ENCODE results near the gene RBM23.
"Not testable (repeated sequence)": the region's sequence is repeated elsewhere in the genome, so short reads cannot be mapped to it uniquely, and the experiment has no call there.

RBM23 gene

GRCh38 chr14:22915886-22916521 is 2.9 kb downstream of the RBM23 start:
- no peak for DNase-seq (ENCODE audit: low read depth)

GRCh38 chr14:22914836-22915235 is 4.1 kb downstream of the RBM23 start:
- not testable (repeated sequence) for DNase-seq (ENCODE audit: low read depth)

- no peak for DNase-seq (ENCODE audit: low read depth)
These were observed 8.0 kb downstream of the RBM23 start for GRCh38 chr14:22910916-22911315.

GRCh38 chr14:22908601-22909000 is 10.3 kb downstream of the RBM23 start:
- no peak for DNase-seq (ENCODE audit: low read depth)

- no peak for DNase-seq (ENCODE audit: low read depth)
These were observed 11.5 kb downstream of the RBM23 start for GRCh38 chr14:22907429-22907828.

GRCh38 chr14:22906073-22906472 is 12.9 kb downstream of the RBM23 start:
- no peak for DNase-seq (ENCODE audit: low read depth)

- no peak for DNase-seq (ENCODE audit: low read depth)
These were observed 13.3 kb downstream of the RBM23 start for GRCh38 chr14:22905627-22906026.

- no peak for DNase-seq (ENCODE audit: low read depth)
These were observed 15.2 kb downstream of the RBM23 start for GRCh38 chr14:22903742-22904087.

GRCh38 chr14:22901799-22902198 is 17.1 kb downstream of the RBM23 start:
- DNase-seq (ENCODE audit: low read depth): no peak

GRCh38 chr14:22900081-22900799 is 18.7 kb downstream of the RBM23 start:
- no peak for DNase-seq (ENCODE audit: low read depth)

GRCh38 chr14:22898302-22899090 is 20.5 kb downstream of the RBM23 start:
- no peak for DNase-seq (ENCODE audit: low read depth)

- DNase-seq (ENCODE audit: low read depth): no peak
These were observed 21.6 kb downstream of the RBM23 start for GRCh38 chr14:22897357-22897756.

- no peak for DNase-seq (ENCODE audit: low read depth)
These were observed 22.2 kb downstream of the RBM23 start for GRCh38 chr14:22896760-22897159.

- no peak for DNase-seq (ENCODE audit: low read depth)
These were observed 22.6 kb downstream of the RBM23 start for GRCh38 chr14:22896356-22896755.

GRCh38 chr14:22895402-22895801 is 23.5 kb downstream of the RBM23 start:
- DNase-seq (ENCODE audit: low read depth): no peak

- no peak for DNase-seq (ENCODE audit: low read depth)
These were observed 25.2 kb downstream of the RBM23 start for GRCh38 chr14:22893706-22894105.

GRCh38 chr14:22892488-22892887 is 26.5 kb downstream of the RBM23 start:
- DNase-seq (ENCODE audit: low read depth): no peak

GRCh38 chr14:22890416-22890815 is 28.5 kb downstream of the RBM23 start:
- no peak for DNase-seq (ENCODE audit: low read depth)

GRCh38 chr14:22888662-22889061 is 30.3 kb downstream of the RBM23 start:
- no peak for DNase-seq (ENCODE audit: low read depth)

- DNase-seq (ENCODE audit: low read depth): no peak
These were observed 31.0 kb downstream of the RBM23 start for GRCh38 chr14:22887990-22888378.

GRCh38 chr14:22887260-22887989 is 31.5 kb downstream of the RBM23 start:
- no peak for DNase-seq (ENCODE audit: low read depth)

- peak; percentile 32 for DNase-seq (ENCODE audit: low read depth)
These were observed 32.3 kb downstream of the RBM23 start for GRCh38 chr14:22886500-22887259.
